ENCODE measurements around the gene SH3RF3.

The SH3RF3 gene

DNA sequence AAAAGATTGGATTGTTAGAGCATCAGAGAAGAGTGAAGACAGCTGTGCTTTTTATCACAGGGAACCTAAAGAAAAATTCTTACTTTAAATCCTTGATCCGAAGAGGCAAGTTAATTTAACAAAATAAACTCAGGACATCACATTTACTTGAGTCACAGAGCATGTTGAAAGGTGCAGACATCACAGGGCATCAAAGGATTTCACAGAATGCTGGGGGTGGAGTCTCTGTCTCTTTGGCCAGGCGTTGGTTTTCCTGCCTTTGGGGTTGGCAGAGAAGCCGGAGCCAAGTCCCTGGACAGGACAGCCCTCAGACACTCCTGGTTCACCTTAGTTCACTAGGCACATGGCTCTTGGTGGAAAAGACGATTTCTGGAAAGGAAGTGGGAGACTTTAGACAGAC is 56.3 kb downstream of the SH3RF3 start:
- DNase-seq = no peak

DNA sequence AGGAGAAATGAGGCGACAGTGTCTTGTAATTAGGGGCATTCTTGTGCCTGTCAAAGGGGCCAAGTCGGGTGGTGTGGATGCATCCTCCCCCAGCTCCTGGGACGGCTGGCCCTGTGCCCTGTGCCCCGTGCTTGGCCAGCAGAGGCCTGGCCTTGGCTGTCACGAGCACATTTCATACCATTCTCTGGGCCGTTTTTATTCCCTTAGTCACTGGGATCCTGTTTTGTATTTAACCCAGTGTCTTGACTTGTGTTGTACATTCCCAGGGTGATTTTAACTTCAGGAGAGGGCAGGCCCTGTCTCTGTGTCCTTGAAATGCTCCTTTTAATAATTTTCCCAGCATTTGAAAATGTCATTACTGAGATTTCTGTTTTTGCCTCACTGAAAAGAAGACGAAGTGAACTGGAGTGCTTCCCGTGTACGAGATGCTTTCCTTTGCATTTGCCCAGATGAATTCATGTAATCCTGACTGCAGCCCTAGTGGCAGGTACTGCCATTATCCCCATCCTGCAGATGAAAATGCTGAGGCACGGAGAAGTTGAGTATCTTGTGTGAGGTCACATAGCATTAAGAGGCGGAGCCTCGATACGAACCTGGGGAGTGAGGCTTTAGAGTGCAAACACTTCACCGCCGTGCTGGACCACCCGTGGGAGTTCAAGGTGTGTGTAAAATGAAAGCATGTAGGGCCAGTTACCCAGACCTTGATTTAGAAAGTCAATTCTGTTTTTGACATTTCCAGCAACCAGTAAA is 57.0 kb downstream of the SH3RF3 start:
- no peak for DNase-seq

DNA sequence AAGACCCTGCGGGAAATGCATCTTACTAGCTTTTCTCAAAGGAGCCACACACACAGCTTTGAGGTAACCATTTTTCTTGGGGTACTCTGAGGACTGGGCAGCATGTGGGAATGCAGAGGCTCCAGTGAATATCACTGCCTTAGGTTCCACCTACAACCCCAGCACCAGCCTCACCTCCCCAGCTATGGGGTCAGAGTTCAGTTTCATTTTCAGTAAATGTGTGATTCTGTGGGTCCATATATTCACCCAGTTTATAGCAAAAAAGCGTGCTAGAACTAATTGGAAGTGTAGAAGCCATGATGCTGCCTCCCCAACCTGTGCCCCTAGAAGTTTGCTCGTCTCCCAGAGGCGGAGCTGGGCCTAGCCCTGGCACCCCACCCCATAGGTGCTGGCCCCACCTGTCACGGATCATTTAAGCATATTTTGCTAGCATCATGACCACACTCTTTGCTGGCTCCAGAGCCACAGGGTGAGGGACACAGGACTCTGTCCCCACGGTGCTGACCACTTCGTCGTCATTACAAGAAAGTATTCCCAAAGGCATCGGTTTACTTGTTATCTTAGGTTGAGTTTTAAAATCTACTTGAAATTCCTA is 57.7 kb downstream of the SH3RF3 start:
- DNase-seq = no peak

- no peak for DNase-seq
Observed at GRCh38 chr2:109187711-109188495, 58.9 kb downstream of the SH3RF3 start.

- DNase-seq = no peak
Observed at GRCh38 chr2:109188496-109188890, 59.5 kb downstream of the SH3RF3 start.

DNA sequence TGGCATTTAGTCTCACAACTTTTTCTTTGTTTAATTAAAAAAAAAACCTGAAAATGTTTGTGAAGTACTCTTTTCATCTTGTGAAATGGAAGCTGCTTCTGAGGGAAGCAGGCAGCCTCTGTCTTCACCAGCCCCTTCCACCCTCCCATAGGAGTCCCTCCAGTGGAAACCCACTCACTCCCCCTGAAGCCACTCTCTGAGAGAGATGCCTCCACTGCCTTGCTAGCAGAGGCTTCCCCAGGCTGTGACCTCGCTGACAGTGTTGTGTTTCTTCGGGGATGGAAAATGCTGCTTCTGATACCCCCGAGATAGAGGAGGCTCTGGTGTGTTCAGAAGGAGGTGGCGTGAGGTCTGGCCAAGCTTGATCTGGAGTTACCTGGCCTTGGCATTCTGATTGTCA is 59.9 kb downstream of the SH3RF3 start:
- DNase-seq = no peak

DNA sequence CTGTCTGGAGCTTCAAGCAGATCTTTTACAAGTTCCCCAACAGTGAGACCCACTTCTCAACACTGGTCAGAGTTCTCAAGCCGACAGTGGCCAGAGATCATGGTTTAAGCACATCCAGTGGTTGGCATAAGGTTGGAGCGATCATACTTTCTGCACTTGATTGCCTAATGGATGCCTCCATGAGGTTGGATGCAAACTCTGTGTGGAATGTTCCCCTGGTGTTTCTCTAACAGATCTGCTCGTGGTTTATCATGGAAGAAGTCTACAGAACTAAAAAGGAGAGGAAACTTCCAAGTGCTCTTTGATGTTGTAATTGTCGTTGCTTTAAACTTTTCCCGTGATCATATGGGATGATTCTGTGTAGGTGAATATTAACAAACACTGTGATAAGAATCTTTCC is 60.7 kb downstream of the SH3RF3 start:
- no peak for DNase-seq

- DNase-seq = no peak
Observed at GRCh38 chr2:109193807-109194619, 65.0 kb downstream of the SH3RF3 start.

GRCh38 chr2:109194620-109194937 is 65.6 kb downstream of the SH3RF3 start:
- DNase-seq = no peak

- no peak for DNase-seq
Observed at GRCh38 chr2:109195193-109196045, 66.4 kb downstream of the SH3RF3 start.

DNA sequence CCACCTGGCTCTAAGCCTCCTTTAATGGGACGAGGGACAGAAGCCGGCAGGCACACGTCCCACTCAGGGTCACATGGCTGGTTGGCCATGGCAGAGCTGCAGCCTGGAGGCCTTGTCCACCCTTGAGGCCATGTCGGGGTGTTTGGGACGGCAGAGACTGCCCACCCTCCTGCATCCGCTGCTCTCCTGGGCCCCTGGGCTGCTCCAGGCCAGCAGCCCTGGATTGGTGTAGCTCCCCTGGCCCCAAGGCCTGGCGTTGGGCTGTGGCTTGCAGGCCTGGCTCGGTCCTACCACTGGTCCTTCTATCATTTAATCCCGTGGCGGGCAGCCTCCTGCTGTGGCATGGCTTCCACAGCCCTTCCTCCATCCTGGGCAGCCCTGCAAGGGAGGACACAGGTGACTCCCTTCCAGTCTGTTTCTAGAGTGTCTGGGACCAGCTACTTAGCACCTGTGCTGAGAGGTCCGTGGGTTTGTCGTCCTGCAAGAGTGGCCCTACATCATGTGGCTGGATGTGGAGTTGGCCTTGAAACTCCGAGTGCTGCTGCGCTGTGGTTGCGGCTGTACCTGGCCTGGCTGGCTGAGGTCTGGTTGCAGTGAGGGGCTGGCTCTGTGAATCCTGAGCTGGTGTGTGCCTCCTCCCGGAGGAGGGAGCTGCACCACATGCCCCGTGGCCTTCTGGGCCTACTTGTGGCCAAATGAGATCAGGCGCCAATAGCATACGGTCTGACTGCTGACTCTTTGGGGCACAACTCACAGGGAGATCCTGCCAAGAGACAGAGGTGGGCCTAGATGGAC is 67.3 kb downstream of the SH3RF3 start:
- no peak for DNase-seq

DNA sequence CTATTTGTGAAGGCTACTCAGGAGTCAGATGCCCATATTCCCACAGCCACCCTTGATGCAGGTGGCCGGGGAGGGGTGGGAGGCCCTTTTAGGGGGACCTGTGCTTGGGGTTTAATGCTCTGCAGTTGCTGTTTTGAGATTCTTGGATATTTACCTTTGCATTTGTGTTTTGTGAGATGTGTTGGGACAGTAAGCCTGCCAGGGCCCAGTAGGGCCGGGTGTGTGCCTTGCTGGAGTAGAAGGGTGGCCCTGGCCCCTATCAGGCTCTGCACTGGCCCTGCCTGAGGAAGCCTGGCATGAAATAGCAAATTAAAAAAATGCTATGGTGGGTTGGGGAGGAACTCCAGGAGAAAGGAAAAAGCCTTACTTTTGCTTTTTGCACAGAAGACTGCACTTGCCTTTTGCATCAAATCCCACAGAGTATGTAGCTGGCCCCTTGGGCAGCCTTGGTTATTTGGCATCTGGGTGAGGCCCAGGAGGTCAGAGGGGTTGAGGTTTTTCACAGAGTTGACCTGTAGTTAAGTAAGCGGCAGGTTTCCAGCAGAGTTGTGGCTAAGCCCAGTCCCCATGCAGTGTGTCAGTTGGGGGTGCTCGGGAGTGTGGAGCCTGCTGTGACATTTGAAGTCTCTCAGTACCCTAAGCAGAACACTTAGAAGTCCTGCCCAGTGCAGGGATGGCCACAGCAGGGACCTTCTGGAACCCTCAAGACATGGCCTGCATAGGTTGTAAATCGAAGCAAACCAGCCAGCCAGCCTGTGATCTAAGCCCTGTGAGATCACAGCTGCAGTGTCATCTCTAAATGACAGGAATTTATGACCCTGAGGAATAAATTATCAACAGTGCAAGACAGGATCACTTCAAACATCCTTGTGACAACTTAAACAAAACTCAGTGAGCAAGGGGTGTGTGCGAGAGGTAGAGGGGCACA is 68.8 kb downstream of the SH3RF3 start:
- DNase-seq = no peak

DNA sequence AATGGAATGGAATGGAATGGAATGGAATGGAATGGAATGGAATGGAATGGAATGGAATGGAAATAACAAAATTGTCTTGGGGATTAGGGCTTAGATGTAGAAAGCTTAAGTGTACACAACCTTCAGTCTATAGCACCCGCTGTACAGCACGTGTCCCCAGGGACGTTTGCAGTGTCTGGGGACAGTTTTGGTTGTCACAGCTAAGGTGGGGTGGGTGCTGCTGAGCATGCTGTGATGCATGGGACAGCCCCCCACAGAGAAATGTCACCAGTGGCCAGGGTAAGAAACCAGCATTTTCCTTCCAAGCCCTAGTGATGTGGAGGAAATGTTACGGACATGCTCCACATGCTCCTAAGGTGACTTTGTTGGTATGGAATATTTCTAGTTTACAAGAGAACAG is 70.8 kb downstream of the SH3RF3 start:
- no peak for DNase-seq

DNA sequence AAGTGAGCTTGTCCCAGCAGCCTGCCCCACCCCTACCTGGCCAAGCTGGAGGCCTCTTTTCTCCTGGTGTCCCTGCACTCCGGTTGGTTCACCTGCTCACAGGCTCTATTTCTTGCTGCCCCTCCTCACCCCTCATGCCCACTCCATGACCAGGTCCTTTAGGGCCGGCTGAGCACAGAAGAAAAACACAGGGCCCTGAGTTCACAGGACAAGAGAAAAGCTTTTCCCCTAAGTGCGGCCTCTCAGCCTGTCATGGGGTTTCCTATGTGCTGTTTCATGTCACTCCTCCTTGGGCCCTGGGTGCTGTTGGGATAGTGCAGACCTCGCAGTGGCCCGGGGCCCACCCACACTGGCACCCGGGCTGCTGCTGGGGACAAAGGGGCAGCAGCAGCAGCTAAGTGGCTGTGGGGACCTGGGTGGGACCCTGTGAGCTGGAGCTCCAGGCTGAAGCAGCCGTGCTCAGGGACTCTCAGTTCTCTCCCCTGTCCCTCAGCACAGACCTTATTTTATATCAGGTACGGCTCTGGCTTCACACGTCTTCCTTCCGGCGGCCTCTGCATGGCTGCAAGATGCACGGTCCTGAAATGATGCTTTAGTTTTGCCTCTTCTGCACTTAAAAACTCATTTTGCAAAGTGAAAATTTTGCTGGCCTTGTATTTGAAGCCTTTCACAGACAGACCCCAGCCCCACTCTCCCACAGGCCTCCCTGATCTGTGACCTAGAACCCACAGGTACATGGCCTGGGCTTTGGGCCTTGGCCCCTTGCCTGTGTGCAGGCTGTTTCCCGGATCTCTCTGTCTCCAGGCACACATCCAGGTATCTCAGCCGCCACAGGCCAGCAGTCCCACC is 71.8 kb downstream of the SH3RF3 start:
- no peak for DNase-seq

- DNase-seq = no peak
Observed at GRCh38 chr2:109201465-109202327, 72.7 kb downstream of the SH3RF3 start.

DNA sequence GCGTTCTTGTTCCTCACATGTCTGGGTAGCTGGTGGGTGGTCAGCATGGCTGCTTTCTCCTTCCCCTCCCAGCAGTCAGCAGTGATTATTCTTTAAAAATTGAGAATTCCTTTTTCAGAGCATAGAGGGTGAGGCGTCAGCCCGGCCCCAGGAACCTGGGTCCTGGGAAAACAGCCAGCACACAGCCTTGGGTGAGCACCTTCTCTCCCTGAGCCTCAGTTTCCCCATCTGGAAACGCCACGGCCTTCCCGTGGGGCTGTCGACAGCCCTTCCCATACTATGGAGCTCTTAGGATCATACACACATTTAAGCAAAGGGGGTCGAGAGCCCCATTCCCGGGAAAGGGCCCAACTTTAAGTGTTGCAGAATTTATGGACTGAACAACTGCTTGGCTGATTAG is 73.5 kb downstream of the SH3RF3 start:
- no peak for DNase-seq

DNA sequence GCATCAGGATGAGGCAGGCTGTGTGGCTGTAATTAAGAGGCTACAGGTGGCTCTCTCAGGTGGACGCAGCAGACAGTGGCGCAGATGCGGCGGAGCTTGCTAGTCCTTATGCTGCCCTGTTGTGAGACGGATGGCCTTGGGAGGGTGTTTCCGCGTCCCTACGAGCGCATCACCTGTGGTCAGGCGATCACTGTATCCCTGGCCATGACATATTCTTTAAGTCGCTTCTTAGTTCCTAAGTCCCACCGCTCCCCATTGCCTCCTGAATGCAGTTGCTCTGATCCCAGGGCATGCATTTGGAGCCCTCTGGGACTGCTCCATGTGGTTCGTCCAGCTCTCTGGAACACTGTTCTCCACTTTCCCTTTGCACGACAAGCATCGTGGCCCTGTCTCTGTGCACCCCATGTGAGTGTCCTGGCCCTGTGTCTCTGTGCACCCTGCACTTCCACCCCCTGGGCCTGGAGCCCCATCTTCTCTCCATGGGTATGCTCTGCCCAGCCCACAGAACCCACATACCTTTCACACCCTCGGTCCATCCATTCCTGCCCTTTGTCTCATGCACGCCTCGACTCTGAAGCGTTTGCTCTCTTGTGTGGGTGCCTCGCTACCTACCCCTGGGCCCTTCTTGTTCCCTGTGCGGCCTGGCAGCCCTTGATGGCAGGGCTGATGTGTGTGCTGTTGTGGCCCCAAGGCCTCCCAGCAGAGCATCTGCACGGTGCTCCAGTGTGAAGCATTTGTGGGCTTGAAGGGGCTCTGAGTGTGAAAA is 74.4 kb downstream of the SH3RF3 start:
- no peak for DNase-seq

GRCh38 chr2:109204412-109204811 is 75.4 kb downstream of the SH3RF3 start:
- DNase-seq = no peak
